Spleen (tissue), 7 donors: ENCODE measurements around the gene QRFP.

Experiments used
- POLR2A ChIP-seq, 3 donors: fragments of 450-650 bp; IDR thresholded peaks; one replicate each; pipeline ENCODE4 v1.5.1; 2017; ENCODE audit warnings: antibody characterized with exemption in 3 of 3, mild to moderate bottlenecking in 1 of 3
- POLR2AphosphoS5 ChIP-seq, 3 donors: sonication (generic); formaldehyde crosslinking; IDR thresholded peaks; one replicate each; pipeline ENCODE4 v1.5.1; 2017; ENCODE audit warnings: antibody characterized with exemption in 3 of 3
- TF ChIP-seq, protein P1 (sequence below), 11 experiments: fragments of 200-600 bp in 7 of 11; fragments of 450-650 bp in 4 of 11; sonication (generic) in 4 of 11; IDR thresholded peaks in 8 of 11; conservative IDR thresholded peaks in 3 of 11; 1 replicate in 7 of 11; 2 replicates in 4 of 11; pipeline versions ENCODE4 v1.4.0 to v1.8.0; 2016 to 2021; ENCODE audit warnings: antibody characterized with exemption in 11 of 11, inconsistent platforms in 4 of 11, mild to moderate bottlenecking in 1 of 11
- donor health status: DM: no; HTN: no; CAD: no; lungs with moderate emphysema.
- donor health status: DM: no; HTN: no; CAD: no.
- donor health status: DM: no; HTN: no; CAD: no.

DNA sequence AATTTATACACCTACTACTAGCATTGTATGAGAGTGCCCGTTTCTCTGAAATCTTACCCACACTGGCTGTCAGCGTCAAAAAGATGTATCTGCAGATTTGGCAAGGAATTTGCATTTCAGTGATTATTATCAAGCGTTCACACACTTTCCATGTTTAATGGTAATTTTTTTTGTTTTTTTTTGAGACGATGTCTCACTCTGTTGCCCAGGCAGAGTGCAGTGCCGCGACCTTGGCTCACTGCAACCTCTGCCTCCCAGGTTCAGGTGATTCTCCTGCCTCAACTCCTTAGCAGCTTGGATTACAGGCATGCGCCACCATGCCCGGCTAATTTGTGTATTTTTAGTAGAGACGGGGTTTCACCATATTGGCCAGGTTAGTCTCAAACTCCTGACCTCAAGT is 47.3 kb downstream of the QRFP start:
- TF ChIP-seq, protein P1, sequence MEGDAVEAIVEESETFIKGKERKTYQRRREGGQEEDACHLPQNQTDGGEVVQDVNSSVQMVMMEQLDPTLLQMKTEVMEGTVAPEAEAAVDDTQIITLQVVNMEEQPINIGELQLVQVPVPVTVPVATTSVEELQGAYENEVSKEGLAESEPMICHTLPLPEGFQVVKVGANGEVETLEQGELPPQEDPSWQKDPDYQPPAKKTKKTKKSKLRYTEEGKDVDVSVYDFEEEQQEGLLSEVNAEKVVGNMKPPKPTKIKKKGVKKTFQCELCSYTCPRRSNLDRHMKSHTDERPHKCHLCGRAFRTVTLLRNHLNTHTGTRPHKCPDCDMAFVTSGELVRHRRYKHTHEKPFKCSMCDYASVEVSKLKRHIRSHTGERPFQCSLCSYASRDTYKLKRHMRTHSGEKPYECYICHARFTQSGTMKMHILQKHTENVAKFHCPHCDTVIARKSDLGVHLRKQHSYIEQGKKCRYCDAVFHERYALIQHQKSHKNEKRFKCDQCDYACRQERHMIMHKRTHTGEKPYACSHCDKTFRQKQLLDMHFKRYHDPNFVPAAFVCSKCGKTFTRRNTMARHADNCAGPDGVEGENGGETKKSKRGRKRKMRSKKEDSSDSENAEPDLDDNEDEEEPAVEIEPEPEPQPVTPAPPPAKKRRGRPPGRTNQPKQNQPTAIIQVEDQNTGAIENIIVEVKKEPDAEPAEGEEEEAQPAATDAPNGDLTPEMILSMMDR (IDR thresholded peaks at IDR 0.05 in 8 of 11, conservative IDR thresholded peaks at IDR 0.05 in 3 of 11) = no peak
- TF ChIP-seq POLR2A (IDR thresholded peaks at IDR 0.05) = no peak
- no peak for TF ChIP-seq POLR2AphosphoS5 (IDR thresholded peaks at IDR 0.05)
